Stimulated activated CD4-positive, alpha-beta T cell treated with anti-CD3 and anti-CD28 coated beads, Interleukin-2, amount 100 ng/mL, for 48 hours (primary cell): Measurements from ENCODE around the gene BPHL.
"Not testable (repeated sequence)": the region's sequence is repeated elsewhere in the genome, so short reads cannot be mapped to it uniquely, and the experiment has no call there.

Experiments used
- DNase-seq, 2 donors: peaks; one replicate each; pipeline ENCODE4 v3.0.0-alpha.2; 2020

BPHL gene

GRCh38 chr6:3118353-3119039 lies at the start of gene BPHL:
BPHL (plus strand) TSS chr6:3118711; CDS start chr6:3118741, 30 bp downstream.
- DNase-seq, result peak; percentile 100

GRCh38 chr6:3071568-3071967 lies 46.9 kb upstream of the BPHL start:
- no peak for DNase-seq

GRCh38 chr6:3072798-3073197 lies 45.7 kb upstream of the BPHL start:
- no peak for DNase-seq

- no peak for DNase-seq
These were observed 45.1 kb upstream of the BPHL start for GRCh38 chr6:3073382-3073781.

GRCh38 chr6:3075772-3076113 lies 42.8 kb upstream of the BPHL start:
- no peak for DNase-seq

- no peak for DNase-seq
These were observed 42.2 kb upstream of the BPHL start for GRCh38 chr6:3076320-3076719.

- DNase-seq, result no peak
These were observed 41.1 kb upstream of the BPHL start for GRCh38 chr6:3077430-3077829.

GRCh38 chr6:3078952-3079351 lies 39.6 kb upstream of the BPHL start:
- not testable (repeated sequence) for DNase-seq

GRCh38 chr6:3079682-3080081 lies 38.8 kb upstream of the BPHL start:
- no peak for DNase-seq

GRCh38 chr6:3081960-3082359 lies 36.6 kb upstream of the BPHL start:
- DNase-seq, result no peak

- DNase-seq, result no peak
These were observed 33.4 kb upstream of the BPHL start for GRCh38 chr6:3085074-3085473.

- no peak for DNase-seq
These were observed 32.1 kb upstream of the BPHL start for GRCh38 chr6:3086282-3086946.

GRCh38 chr6:3088446-3088845 lies 30.1 kb upstream of the BPHL start:
- DNase-seq, result no peak

- no peak for DNase-seq
These were observed 29.5 kb upstream of the BPHL start for GRCh38 chr6:3088968-3089367.

- DNase-seq, result no peak
These were observed 28.5 kb upstream of the BPHL start for GRCh38 chr6:3090013-3090412.

- DNase-seq, result no peak
These were observed 23.7 kb upstream of the BPHL start for GRCh38 chr6:3094815-3095214.

GRCh38 chr6:3102875-3103274 lies 15.6 kb upstream of the BPHL start:
- DNase-seq, result no peak

- DNase-seq, result no peak
These were observed 9.6 kb upstream of the BPHL start for GRCh38 chr6:3108746-3109414.

- no peak for DNase-seq
These were observed 8.8 kb upstream of the BPHL start for GRCh38 chr6:3109761-3110160.

- no peak for DNase-seq
These were observed 4.1 kb upstream of the BPHL start for GRCh38 chr6:3114377-3114776.

- DNase-seq, result no peak
These were observed 579 bp upstream of the BPHL start for GRCh38 chr6:3117912-3118352.

- DNase-seq, result no peak
These were observed 671 bp downstream of the BPHL start for GRCh38 chr6:3119040-3119723.

- DNase-seq, result no peak
These were observed 2.2 kb downstream of the BPHL start for GRCh38 chr6:3120765-3121089.

GRCh38 chr6:3122823-3123182 lies 4.3 kb downstream of the BPHL start:
- no peak for DNase-seq
